Measurements from ENCODE around the gene GNPAT. TPM values are rescaled to one million over a fixed set of nuclear protein-coding genes. Genes with fewer than 3 reads are reported as not detected.

GNPAT gene
- total and polyA plus RNA-seq, 2 of the 8 experiments (the other 6 are each of a cell fraction or from before 2014, with no cell fraction given) = 22.9 to 47.4 TPM

DNA sequence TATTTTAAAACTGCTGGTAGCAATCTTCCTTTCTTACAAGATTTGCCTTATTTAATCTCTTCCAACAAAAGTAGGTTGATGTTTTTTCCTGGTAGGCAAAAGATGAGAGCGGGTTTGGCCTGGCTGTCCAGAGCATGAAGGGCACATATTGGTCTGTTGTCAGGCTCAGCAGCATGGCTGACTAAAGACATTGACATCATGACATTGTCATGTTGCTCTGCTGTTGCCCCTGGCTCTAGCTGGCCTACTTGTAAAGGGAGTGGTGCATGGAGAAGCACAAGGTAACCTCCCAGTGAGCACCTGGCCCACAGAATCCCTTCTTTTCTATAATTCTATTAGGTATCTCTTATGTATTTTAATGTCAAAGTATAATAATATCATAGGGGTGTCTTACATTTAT, 23.6 kb downstream of the GNPAT start:
- no peak overlapping the region; the same call in 1 of the 2 replicates for H4K8ac ChIP-seq (ENCODE audit: extremely low read depth, insufficient read depth, low read length)
- 85% methylated on average over 1 of the region's 1 CpG; no CpG with 5 or more reads in 1 of the 2 experiments for WGBS, 2 experiments (ENCODE audit: extremely low coverage in 1 of 2, insufficient coverage in 1 of 2, insufficient read length in 1 of 2, insufficient replicate concordance in 2 of 2, low coverage in 1 of 2, low lambda C conversion rate in 2 of 2, missing lambda C conversion rate in 1 of 2)
- H4K5ac ChIP-seq (ENCODE audit: insufficient read length, low read depth, low read length) = no peak overlapping the region
- no peaks in the 10 kb centered on the region for H3K79me2 ChIP-seq (ENCODE audit: control insufficient read depth in 1 of 2, insufficient read depth in 2 of 2, low read length in 2 of 2)
- H3K9me3 ChIP-seq (ENCODE audit: insufficient read depth in 2 of 2, low read depth in 1 of 2, low read length in 1 of 2) = no peaks in the 10 kb centered on the region
- H3K18ac ChIP-seq (ENCODE audit: extremely low read depth, low read length) = no peak overlapping the region
- no peaks in the 10 kb centered on the region for H3K23me2 ChIP-seq (ENCODE audit: low read depth, low read length)
- no peak overlapping the region for H2BK12ac ChIP-seq (ENCODE audit: low read depth, low read length)
- CTCF ChIA-PET (ENCODE audit: partially characterized antibody) = no interaction called here
- DNase-seq (ENCODE audit: low read depth in 1 of 2, low spot score in 2 of 2) (no peak), FAIRE-seq (no peak)
- H3K23ac ChIP-seq (ENCODE audit: insufficient read length) = no peak overlapping the region
- no peak overlapping the region for H3K27ac ChIP-seq (ENCODE audit: low read depth, low read length)
- H3K36me3 ChIP-seq (ENCODE audit: control insufficient read depth in 2 of 4, insufficient read depth in 4 of 4, low read length in 3 of 4) = peaks cover 7 to 53% (median 34%) of the 10 kb centered on the region in 4 experiments; a peak in 7 of 8 replicates
- H4K91ac ChIP-seq (replicated peaks; ENCODE audit: insufficient read length, low read length) = no peak overlapping the region
- no peaks in the 10 kb centered on the region for H3K27me3 ChIP-seq (replicated peaks in 1 of 4; ENCODE audit: control insufficient read depth in 3 of 4, extremely low read depth in 1 of 4, insufficient read depth in 3 of 4, low read length in 3 of 4)
- no peak overlapping the region for H2AFZ ChIP-seq (ENCODE audit: low read length)
- POLR2A ChIA-PET (ENCODE audit: partially characterized antibody) = no interaction called here
- H3K14ac ChIP-seq (ENCODE audit: insufficient read length) = no peak overlapping the region
- H3K4me2 ChIP-seq (ENCODE audit: insufficient read depth in 1 of 2, low read depth in 2 of 2, low read length in 2 of 2) = no peak overlapping the region
- no peak overlapping the region for H2AK5ac ChIP-seq (ENCODE audit: low read depth, low read length)
- H3K56ac ChIP-seq (replicated peaks; ENCODE audit: insufficient read length, low read depth, low read length) = no peak overlapping the region
- H2BK15ac ChIP-seq (ENCODE audit: low read length) = no peak overlapping the region
- H3K4me1 ChIP-seq (replicated peaks in 1 of 4; ENCODE audit: control insufficient read depth in 3 of 4, insufficient read depth in 4 of 4, low read length in 3 of 4) = no peaks in the 10 kb centered on the region
- no peak overlapping the region for H3K9ac ChIP-seq (replicated peaks in 1 of 4; ENCODE audit: extremely low read depth in 1 of 4, low read depth in 3 of 4, low read length in 3 of 4)
- H2BK120ac ChIP-seq (replicated peaks; ENCODE audit: low read depth, low read length) = no peak overlapping the region
- no peak overlapping the region for H3K4ac ChIP-seq (replicated peaks; ENCODE audit: insufficient read length, low read depth, low read length)
- H4K20me1 ChIP-seq (replicated peaks in 1 of 2; ENCODE audit: control insufficient read depth in 1 of 2, insufficient read depth in 2 of 2, low read length in 2 of 2) = peaks cover 2 to 3% of the 10 kb centered on the region in 2 experiments
- no peak overlapping the region for H3K4me3 ChIP-seq (ENCODE audit: extremely low read depth in 1 of 4, insufficient read depth in 2 of 4, low read depth in 3 of 4, low read length in 4 of 4)
- no peak overlapping the region for H2BK5ac ChIP-seq (ENCODE audit: low read depth, low read length)
- no peaks in the 10 kb centered on the region for H3K79me1 ChIP-seq (ENCODE audit: low read depth, low read length)
- H2BK20ac ChIP-seq (ENCODE audit: low read length) = no peak overlapping the region
- no peak for TF ChIP-seq SP4 (IDR thresholded peaks at IDR 0.05; ENCODE audit: low read length)
- TF ChIP-seq ATF2 (IDR thresholded peaks at IDR 0.05; ENCODE audit: low read length) = no peak
- no peak for TF ChIP-seq TAF7 (optimal IDR thresholded peaks at IDR 0.05; ENCODE audit: borderline replicate concordance, low read depth, low read length)
- TF ChIP-seq, protein P1, sequence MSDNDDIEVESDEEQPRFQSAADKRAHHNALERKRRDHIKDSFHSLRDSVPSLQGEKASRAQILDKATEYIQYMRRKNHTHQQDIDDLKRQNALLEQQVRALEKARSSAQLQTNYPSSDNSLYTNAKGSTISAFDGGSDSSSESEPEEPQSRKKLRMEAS (IDR thresholded peaks at IDR 0.05) = no peak
- TF ChIP-seq EGR1 (IDR thresholded peaks at IDR 0.05; ENCODE audit: borderline replicate concordance, low read depth, low read length) = no peak
- no peak for TF ChIP-seq NANOG (IDR thresholded peaks at IDR 0.05; ENCODE audit: insufficient read depth, low read depth, low read length, poor library complexity, severe bottlenecking)
- no peak for TF ChIP-seq POLR2A (IDR thresholded peaks at IDR 0.05; ENCODE audit: control extremely low read depth in 1 of 2, low read depth in 2 of 2, low read length in 2 of 2)
- no peak for TF ChIP-seq SUZ12 (IDR thresholded peaks at IDR 0.05; ENCODE audit: low read length)
- no peak for TF ChIP-seq CBX8 (IDR thresholded peaks at IDR 0.05; ENCODE audit: borderline replicate concordance, low read depth, low read length)
- no peak for TF ChIP-seq RFX5 (IDR thresholded peaks at IDR 0.05; ENCODE audit: borderline replicate concordance, low read depth, low read length)
- TF ChIP-seq GTF2F1 (IDR thresholded peaks at IDR 0.05; ENCODE audit: borderline replicate concordance, low read depth, low read length) = no peak
- TF ChIP-seq CREB1 (IDR thresholded peaks at IDR 0.05) = no peak
- no peak for TF ChIP-seq NRF1 (IDR thresholded peaks at IDR 0.05; ENCODE audit: low read depth, low read length)
- no peak for TF ChIP-seq CBX5 (IDR thresholded peaks at IDR 0.05; ENCODE audit: low read depth, low read length)
